Measurements from ENCODE around the gene TRAF6.
"Not testable (repeated sequence)": the region's sequence is repeated elsewhere in the genome, so short reads cannot be mapped to it uniquely, and the experiment has no call there.

TRAF6 gene

DNA sequence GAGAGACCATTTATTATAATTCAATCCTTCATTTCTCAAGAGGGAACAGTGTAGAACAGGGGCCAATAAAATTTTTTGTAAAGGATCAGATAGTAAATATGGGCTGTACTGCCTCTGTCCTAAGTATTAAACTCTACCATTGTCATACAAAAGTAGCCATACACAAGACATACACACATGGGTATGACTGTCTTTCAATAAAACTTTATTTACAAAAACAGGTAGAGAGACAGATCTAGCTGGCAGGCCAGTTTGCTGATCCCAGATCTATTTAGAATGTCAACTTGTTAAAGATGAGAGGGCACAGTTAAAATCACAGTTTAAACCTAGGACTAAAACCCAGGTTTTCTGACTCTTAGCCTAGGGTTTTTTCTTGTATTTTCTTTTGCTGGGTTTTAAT is 16.7 kb downstream of the TRAF6 start:
- Histone ChIP-seq H3K27ac (ENCODE audit: low read length) (no peak overlapping the region), H3K4me3 (ENCODE audit: low read length) (no peak overlapping the region), H3K36me3 (ENCODE audit: control insufficient read depth, insufficient read depth, low read length) (peaks cover 9% of the 10 kb centered on the region; the same call in 1 of the 2 replicates), H3K9me3 (ENCODE audit: control insufficient read depth, insufficient read depth, low read length) (no peaks in the 10 kb centered on the region), H3K27me3 (ENCODE audit: control insufficient read depth, insufficient read depth, low read length) (no peaks in the 10 kb centered on the region), H3K4me1 (ENCODE audit: control insufficient read depth, insufficient read depth, low read length) (no peaks in the 10 kb centered on the region)
- DNase-seq (ENCODE audit: low read depth, low spot score): no peak

DNA sequence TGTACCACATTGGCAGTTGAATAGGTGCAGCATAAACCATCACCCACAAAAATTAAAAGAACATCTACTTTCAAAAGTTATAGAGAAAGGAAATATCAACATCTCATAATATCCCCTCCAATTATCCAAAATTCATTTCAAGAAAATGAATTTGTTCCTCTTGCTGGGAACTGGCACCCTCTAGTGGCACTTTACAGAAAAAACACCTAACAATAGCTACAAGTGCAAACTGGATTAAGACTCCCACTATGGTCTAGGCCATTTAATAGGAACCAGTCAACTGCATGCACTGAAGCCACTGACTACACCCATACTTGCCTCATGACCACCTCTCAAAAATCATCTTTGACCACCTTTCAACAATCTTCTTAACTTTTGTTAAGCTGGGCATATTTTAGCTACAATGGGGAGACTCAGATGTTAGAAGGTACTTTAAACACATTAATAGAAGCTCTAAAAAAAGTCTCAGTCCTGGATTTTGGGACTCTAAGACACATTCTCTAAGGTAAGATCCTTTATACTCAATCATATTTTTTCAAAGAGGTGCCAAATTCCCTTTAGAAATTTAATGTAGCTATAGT is 17.3 kb downstream of the TRAF6 start:
- Histone ChIP-seq H3K27me3 (ENCODE audit: control insufficient read depth, insufficient read depth, low read length) (no peaks in the 10 kb centered on the region), H3K4me1 (ENCODE audit: control insufficient read depth, insufficient read depth, low read length) (no peaks in the 10 kb centered on the region), H3K4me3 (ENCODE audit: low read length) (no peak overlapping the region), H3K36me3 (ENCODE audit: control insufficient read depth, insufficient read depth, low read length) (peaks cover 9% of the 10 kb centered on the region; the same call in 1 of the 2 replicates), H3K27ac (ENCODE audit: low read length) (no peak overlapping the region), H3K9me3 (ENCODE audit: control insufficient read depth, insufficient read depth, low read length) (no peaks in the 10 kb centered on the region)
- peak; percentile 27 for DNase-seq (ENCODE audit: low read depth, low spot score)

DNA sequence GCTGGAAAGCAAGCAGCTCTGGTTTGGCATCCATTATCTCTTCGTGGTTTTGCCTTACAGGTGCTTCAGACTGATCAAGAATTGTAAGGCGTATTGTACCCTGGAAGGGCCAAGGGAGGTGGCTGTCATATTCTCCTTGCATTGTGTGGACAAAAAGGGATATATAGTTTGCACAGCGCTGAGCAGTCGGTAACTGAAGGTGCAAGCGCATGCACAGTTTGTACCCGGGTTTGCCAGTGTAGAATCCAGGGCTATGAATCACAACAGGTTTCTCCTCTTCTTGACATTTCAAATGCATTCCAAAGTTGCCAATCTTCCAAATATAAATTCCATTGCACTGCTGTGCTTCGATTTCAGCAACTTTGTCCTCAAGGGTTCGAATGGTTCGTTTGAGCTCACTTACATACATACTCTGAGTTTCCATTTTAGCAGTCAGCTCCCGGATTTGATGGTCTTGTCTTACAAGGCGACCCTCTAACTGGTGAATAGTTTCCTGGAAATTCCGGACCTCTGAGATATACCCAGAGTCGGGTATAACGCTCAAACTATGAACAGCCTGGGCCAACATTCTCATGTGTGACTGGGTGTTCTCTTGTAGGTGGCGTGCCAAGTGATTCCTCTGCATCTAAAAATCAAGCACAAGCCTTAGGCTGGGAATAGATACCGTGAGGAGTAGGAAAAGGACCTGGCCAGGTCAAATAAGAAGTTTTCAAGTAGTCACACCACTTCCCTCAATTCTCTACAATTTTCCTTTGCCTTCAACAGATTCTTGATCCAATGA is 19.9 kb downstream of the TRAF6 start:
- Histone ChIP-seq H3K27me3 (ENCODE audit: control insufficient read depth, insufficient read depth, low read length) (no peaks in the 10 kb centered on the region), H3K4me1 (ENCODE audit: control insufficient read depth, insufficient read depth, low read length) (no peaks in the 10 kb centered on the region), H3K9me3 (ENCODE audit: control insufficient read depth, insufficient read depth, low read length) (no peaks in the 10 kb centered on the region), H3K4me3 (ENCODE audit: low read length) (no peak overlapping the region), H3K36me3 (ENCODE audit: control insufficient read depth, insufficient read depth, low read length) (peaks cover 11% of the 10 kb centered on the region; the same call in 1 of the 2 replicates), H3K27ac (ENCODE audit: low read length) (no peak overlapping the region)
- no CpG with 5 or more reads among the region's 16 CpGs for WGBS (ENCODE audit: insufficient coverage, insufficient read length)
- DNase-seq (ENCODE audit: low read depth, low spot score): no peak

GRCh38 chr11:36488096-36488495 is 22.0 kb downstream of the TRAF6 start:
- Histone ChIP-seq H3K4me3 (ENCODE audit: low read length) (no peak overlapping the region), H3K27ac (ENCODE audit: low read length) (no peak overlapping the region), H3K27me3 (ENCODE audit: control insufficient read depth, insufficient read depth, low read length) (no peaks in the 10 kb centered on the region), H3K4me1 (ENCODE audit: control insufficient read depth, insufficient read depth, low read length) (no peaks in the 10 kb centered on the region), H3K36me3 (ENCODE audit: control insufficient read depth, insufficient read depth, low read length) (peaks cover 11% of the 10 kb centered on the region; the same call in 1 of the 2 replicates), H3K9me3 (ENCODE audit: control insufficient read depth, insufficient read depth, low read length) (no peaks in the 10 kb centered on the region)
- DNase-seq (ENCODE audit: low read depth, low spot score): no peak
- no CpG with 5 or more reads among the region's 5 CpGs for WGBS (ENCODE audit: insufficient coverage, insufficient read length)

- no peaks in the 10 kb centered on the region for H3K4me1 ChIP-seq (ENCODE audit: control insufficient read depth, insufficient read depth, low read length)
- DNase-seq (ENCODE audit: low read depth, low spot score): no peak
- no peaks in the 10 kb centered on the region for H3K9me3 ChIP-seq (ENCODE audit: control insufficient read depth, insufficient read depth, low read length)
- no peak overlapping the region for H3K27ac ChIP-seq (ENCODE audit: low read length)
- H3K4me3 ChIP-seq (ENCODE audit: low read length): no peak overlapping the region
- no peaks in the 10 kb centered on the region for H3K27me3 ChIP-seq (ENCODE audit: control insufficient read depth, insufficient read depth, low read length)
- peaks cover 11% of the 10 kb centered on the region; the same call in 1 of the 2 replicates for H3K36me3 ChIP-seq (ENCODE audit: control insufficient read depth, insufficient read depth, low read length)
- no CpG with 5 or more reads among the region's 4 CpGs for WGBS (ENCODE audit: insufficient coverage, insufficient read length)
Observed at GRCh38 chr11:36487619-36488018, 22.5 kb downstream of the TRAF6 start.

DNA sequence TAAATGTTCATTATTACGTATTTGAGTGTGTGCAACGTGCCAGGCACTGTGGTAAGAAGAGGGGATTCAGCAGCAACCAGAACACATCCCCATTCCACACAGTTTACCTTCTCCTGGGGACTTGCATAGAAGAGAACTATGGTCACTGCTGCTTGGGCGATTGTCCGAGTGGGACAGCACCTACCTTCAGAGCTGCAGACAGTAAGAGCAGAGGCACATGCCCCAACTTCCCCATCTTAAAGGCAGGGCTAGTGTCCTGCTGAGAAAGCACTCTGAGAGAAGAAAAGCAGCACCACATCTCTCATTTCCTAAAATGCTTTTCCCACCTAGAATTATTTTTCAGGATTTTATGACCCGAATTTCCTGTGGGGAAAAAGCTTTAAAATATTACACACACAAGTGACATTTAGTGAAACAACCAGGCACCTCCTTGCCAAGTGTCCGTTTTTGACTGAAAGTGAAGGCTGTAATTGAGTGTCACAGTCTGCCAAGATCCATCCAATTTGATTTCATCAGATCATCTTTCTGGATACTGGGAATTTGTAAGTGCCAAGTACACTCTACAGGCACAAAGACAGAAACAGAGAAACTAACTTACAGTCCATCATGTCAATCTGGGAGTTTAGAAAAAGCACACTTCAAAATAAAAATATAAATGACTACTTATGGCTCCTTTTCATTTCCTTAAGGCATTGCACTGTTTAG is 24.6 kb downstream of the TRAF6 start:
- H3K27me3 ChIP-seq (ENCODE audit: control insufficient read depth, insufficient read depth, low read length): no peaks in the 10 kb centered on the region
- H3K4me1 ChIP-seq (ENCODE audit: control insufficient read depth, insufficient read depth, low read length): no peaks in the 10 kb centered on the region
- no peak for DNase-seq (ENCODE audit: low read depth, low spot score)
- no CpG with 5 or more reads among the region's 6 CpGs for WGBS (ENCODE audit: insufficient coverage, insufficient read length)
- H3K4me3 ChIP-seq (ENCODE audit: low read length): no peak overlapping the region
- peaks cover 6% of the 10 kb centered on the region; the same call in 1 of the 2 replicates for H3K36me3 ChIP-seq (ENCODE audit: control insufficient read depth, insufficient read depth, low read length)
- H3K9me3 ChIP-seq (ENCODE audit: control insufficient read depth, insufficient read depth, low read length): no peaks in the 10 kb centered on the region
- H3K27ac ChIP-seq (ENCODE audit: low read length): no peak overlapping the region

DNA sequence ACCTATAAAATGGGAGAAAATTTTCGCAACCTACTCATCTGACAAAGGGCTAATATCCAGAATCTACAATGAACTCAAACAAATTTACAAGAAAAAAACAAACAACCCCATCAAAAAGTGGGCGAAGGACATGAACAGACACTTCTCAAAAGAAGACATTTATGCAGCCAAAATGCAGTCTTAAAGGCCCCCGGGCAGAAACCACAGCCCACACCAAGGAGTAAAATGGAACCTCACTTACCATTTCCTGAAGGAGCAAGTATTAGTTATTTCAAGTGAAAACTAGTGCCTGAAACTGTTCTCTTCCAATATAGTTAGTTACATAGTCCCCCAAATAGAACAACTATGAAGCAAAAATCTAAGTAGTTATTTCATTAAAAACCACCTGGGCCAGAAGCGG is 27.0 kb downstream of the TRAF6 start:
- H3K9me3 ChIP-seq (ENCODE audit: control insufficient read depth, insufficient read depth, low read length); DNase-seq (ENCODE audit: low read depth, low spot score); H3K4me1 ChIP-seq (ENCODE audit: control insufficient read depth, insufficient read depth, low read length); H3K27ac ChIP-seq (ENCODE audit: low read length); H3K4me3 ChIP-seq (ENCODE audit: low read length); H3K27me3 ChIP-seq (ENCODE audit: control insufficient read depth, insufficient read depth, low read length); H3K36me3 ChIP-seq (ENCODE audit: control insufficient read depth, insufficient read depth, low read length): not testable (repeated sequence)
- no CpG with 5 or more reads among the region's 4 CpGs for WGBS (ENCODE audit: insufficient coverage, insufficient read length)

DNA sequence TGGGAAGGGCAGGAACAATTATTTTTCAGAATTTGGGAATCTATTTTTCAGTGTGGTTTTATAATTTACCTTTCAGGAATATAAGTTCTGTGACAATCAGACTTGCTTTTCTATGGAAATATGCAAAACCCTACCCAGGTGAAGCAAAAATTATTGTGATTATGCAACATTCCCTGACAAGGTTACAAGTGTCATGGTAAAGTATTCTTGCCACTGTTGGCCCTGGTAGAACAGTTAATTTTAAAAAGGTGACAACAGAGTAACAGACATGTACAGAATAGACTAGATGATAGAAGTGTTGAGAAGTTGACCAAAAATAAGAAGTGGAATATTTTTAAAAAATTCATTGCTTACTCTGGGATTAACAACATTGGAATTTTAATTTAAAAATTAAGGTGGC is 29.2 kb downstream of the TRAF6 start:
- Histone ChIP-seq H3K27ac (ENCODE audit: low read length) (no peak overlapping the region), H3K36me3 (ENCODE audit: control insufficient read depth, insufficient read depth, low read length) (0 out of 2 replicates have a peak, but pooled peaks cover 2% of the 10 kb centered on the region), H3K4me3 (ENCODE audit: low read length) (no peak overlapping the region), H3K4me1 (ENCODE audit: control insufficient read depth, insufficient read depth, low read length) (no peaks in the 10 kb centered on the region), H3K9me3 (ENCODE audit: control insufficient read depth, insufficient read depth, low read length) (no peaks in the 10 kb centered on the region), H3K27me3 (ENCODE audit: control insufficient read depth, insufficient read depth, low read length) (no peaks in the 10 kb centered on the region)
- DNase-seq (ENCODE audit: low read depth, low spot score): no peak

GRCh38 chr11:36478700-36479329 is 31.3 kb downstream of the TRAF6 start:
- Histone ChIP-seq H3K4me3 (ENCODE audit: low read length) (no peak overlapping the region), H3K27me3 (ENCODE audit: control insufficient read depth, insufficient read depth, low read length) (no peaks in the 10 kb centered on the region), H3K36me3 (ENCODE audit: control insufficient read depth, insufficient read depth, low read length) (0 out of 2 replicates have a peak, but pooled peaks cover 2% of the 10 kb centered on the region), H3K27ac (ENCODE audit: low read length) (no peak overlapping the region), H3K4me1 (ENCODE audit: control insufficient read depth, insufficient read depth, low read length) (no peaks in the 10 kb centered on the region), H3K9me3 (ENCODE audit: control insufficient read depth, insufficient read depth, low read length) (no peaks in the 10 kb centered on the region)
- no CpG with 5 or more reads among the region's 2 CpGs for WGBS (ENCODE audit: insufficient coverage, insufficient read length)
- DNase-seq (ENCODE audit: low read depth, low spot score): no peak

DNA sequence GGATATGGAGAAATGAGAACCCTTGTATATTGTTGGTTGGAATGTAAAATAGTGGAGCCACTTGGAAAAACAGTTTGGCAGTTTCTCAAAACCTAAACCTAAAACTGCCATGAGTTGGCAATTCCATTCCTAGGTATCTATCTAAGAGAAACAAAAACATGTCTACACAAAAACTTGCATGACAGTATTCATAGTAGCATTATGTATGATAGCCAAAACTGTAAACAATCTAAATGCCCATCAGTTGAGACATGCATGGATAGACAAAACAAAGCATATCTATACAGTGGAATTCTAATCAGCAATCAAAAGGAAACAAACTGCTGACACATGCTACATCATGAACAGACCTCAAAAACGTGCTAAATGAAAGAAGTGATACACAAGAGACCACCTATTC is 34.9 kb downstream of the TRAF6 start:
- H3K36me3 ChIP-seq (ENCODE audit: control insufficient read depth, insufficient read depth, low read length): 0 out of 2 replicates have a peak, but pooled peaks cover 2% of the 10 kb centered on the region
- DNase-seq (ENCODE audit: low read depth, low spot score): no peak
- H3K9me3 ChIP-seq (ENCODE audit: control insufficient read depth, insufficient read depth, low read length): no peaks in the 10 kb centered on the region
- no peaks in the 10 kb centered on the region for H3K4me1 ChIP-seq (ENCODE audit: control insufficient read depth, insufficient read depth, low read length)
- no CpG with 5 or more reads among the region's 1 CpG for WGBS (ENCODE audit: insufficient coverage, insufficient read length)
- 0 out of 2 replicates have a peak, but pooled peaks cover 2% of the 10 kb centered on the region for H3K27me3 ChIP-seq (ENCODE audit: control insufficient read depth, insufficient read depth, low read length)
- H3K4me3 ChIP-seq (ENCODE audit: low read length): no peak overlapping the region
- H3K27ac ChIP-seq (ENCODE audit: low read length): no peak overlapping the region
